Liver (tissue), 9 donors: ENCODE measurements around the gene RXRG. TPM values are rescaled to one million over a fixed set of nuclear protein-coding genes. Genes with fewer than 3 reads are reported as not detected.

Source experiments
- DNase-seq: peaks from one replicate; pipeline ENCODE4 v3.0.0-alpha.2; 2017; ENCODE audit warnings: low spot score
- H3K27ac ChIP-seq, 2 donors: one replicate each; pipeline ENCODE4 v1.7.0; 2013; ENCODE audit warnings: inconsistent platforms in 2 of 2, low read length in 2 of 2, control low read depth in 1 of 2, low read depth in 1 of 2, mild to moderate bottlenecking in 1 of 2
- H3K27me3 ChIP-seq, 4 donors: one replicate each; pipeline versions ENCODE4 v1.6.1 to v1.7.0; 2013; ENCODE audit warnings: low read length in 3 of 4, inconsistent platforms in 1 of 4, mild to moderate bottlenecking in 1 of 4, moderate library complexity in 1 of 4; ENCODE audit not compliant: control insufficient read depth in 4 of 4, insufficient read depth in 4 of 4
- H3K36me3 ChIP-seq, 4 donors: one replicate each; pipeline versions ENCODE4 v1.6.1 to v1.7.0; 2013; ENCODE audit warnings: low read length in 3 of 4, mild to moderate bottlenecking in 3 of 4, low read depth in 1 of 4, moderate library complexity in 1 of 4; ENCODE audit not compliant: control insufficient read depth in 4 of 4, insufficient read depth in 3 of 4
- H3K4me1 ChIP-seq, 4 donors: one replicate each; pipeline versions ENCODE4 v1.6.1 to v1.7.0; 2013; ENCODE audit warnings: low read length in 3 of 4, mild to moderate bottlenecking in 3 of 4, moderate library complexity in 1 of 4; ENCODE audit not compliant: control insufficient read depth in 4 of 4, insufficient read depth in 4 of 4
- H3K4me3 ChIP-seq, 3 donors: one replicate each; pipeline versions ENCODE4 v1.6.1 to v1.7.0; 2013; ENCODE audit warnings: low read length in 3 of 3, control low read depth in 1 of 3, low read depth in 1 of 3, mild to moderate bottlenecking in 1 of 3
- H3K9ac ChIP-seq, 2 donors: one replicate each; pipeline ENCODE4 v1.7.0; 2013; ENCODE audit warnings: low read length in 2 of 2, mild to moderate bottlenecking in 2 of 2, moderate library complexity in 2 of 2, control low read depth in 1 of 2, low read depth in 1 of 2
- H3K9me3 ChIP-seq, 4 donors: one replicate each; pipeline versions ENCODE4 v1.6.1 to v1.7.0; 2013; ENCODE audit warnings: low read length in 3 of 4; ENCODE audit not compliant: control insufficient read depth in 4 of 4
- EGR1 ChIP-seq, 2 donors: IDR thresholded peaks; 2 replicates each; pipeline ENCODE4 v1.6.1; 2016 to 2018; ENCODE audit warnings: antibody characterized with exemption in 2 of 2, low read depth in 2 of 2
- FOXA1 ChIP-seq: IDR thresholded peaks from 2 replicates; pipeline ENCODE4 v1.6.1; 2016; ENCODE audit warnings: antibody characterized with exemption
- FOXA2 ChIP-seq: IDR thresholded peaks from 2 replicates; pipeline ENCODE4 v1.6.1; 2016; ENCODE audit warnings: antibody characterized with exemption
- HNF4A ChIP-seq, 2 donors: conservative IDR thresholded peaks; 2 replicates each; pipeline ENCODE4 v1.6.1; 2016; ENCODE audit warnings: antibody characterized with exemption in 2 of 2, mild to moderate bottlenecking in 2 of 2
- HNF4G ChIP-seq: IDR thresholded peaks from 2 replicates; pipeline ENCODE4 v1.6.1; 2016; ENCODE audit warnings: antibody characterized with exemption
- JUND ChIP-seq, 2 donors: IDR thresholded peaks; 2 replicates each; pipeline ENCODE4 v1.6.1; 2016; ENCODE audit warnings: antibody characterized with exemption in 2 of 2
- NR2F2 ChIP-seq: IDR thresholded peaks from 2 replicates; pipeline ENCODE4 v1.6.1; 2016; ENCODE audit warnings: antibody characterized with exemption
- RAD21 ChIP-seq, 2 donors: IDR thresholded peaks; 2 replicates each; pipeline ENCODE4 v1.6.1; 2016; ENCODE audit warnings: antibody characterized with exemption in 2 of 2, mild to moderate bottlenecking in 2 of 2
- RXRA ChIP-seq, 2 donors: IDR thresholded peaks; 2 replicates each; pipeline ENCODE4 v1.6.1; 2017 to 2018; ENCODE audit warnings: antibody characterized with exemption in 2 of 2, mild to moderate bottlenecking in 1 of 2
- SP1 ChIP-seq: IDR thresholded peaks from 2 replicates; pipeline ENCODE4 v1.6.1; 2018; ENCODE audit warnings: antibody characterized with exemption, mild to moderate bottlenecking
- YY1 ChIP-seq: IDR thresholded peaks from 2 replicates; pipeline ENCODE4 v1.6.1; 2016; ENCODE audit warnings: antibody characterized with exemption, mild to moderate bottlenecking
- WGBS: extraction: QIAGEN DNeasy Blood & Tissue Kit; methylation state at CpG from one replicate; pipeline ENCODE4 v1.1.7; 2013; 5-methylcytosine and 5-hydroxymethylcytosine counted together
- polyA plus RNA-seq, 2 donors: library from polyadenylated mRNA; stranded (reverse) in 1 of 2; unstranded in 1 of 2; fragments of 200-250 nt in 1 of 2; fragments of >200 nt in 1 of 2; fragmentation: Nextera tagmentation in 1 of 2; extraction: Ambion mirVana in 1 of 2; gene quantifications; one replicate each; pipeline versions ENCODE4 v1.2.1 to v1.2.3, GENCODE V29; 2013 to 2015
- total RNA-seq, 2 donors: library from RNA; depleted of rRNA; stranded (reverse); fragments of >200 nt; gene quantifications; one replicate each; pipeline ENCODE4 v1.2.3, GENCODE V29; 2014
- TF ChIP-seq, protein P1 (sequence below): IDR thresholded peaks from 2 replicates; pipeline ENCODE4 v1.6.1; 2016; ENCODE audit warnings: antibody characterized with exemption, mild to moderate bottlenecking
- TF ChIP-seq, protein P2 (sequence below): IDR thresholded peaks from 2 replicates; pipeline ENCODE4 v1.6.1; 2016; ENCODE audit warnings: antibody characterized with exemption
- TF ChIP-seq, protein P3 (sequence below): IDR thresholded peaks from 2 replicates; pipeline ENCODE4 v1.6.1; 2016; ENCODE audit warnings: antibody characterized with exemption
- TF ChIP-seq, protein P4 (sequence below): IDR thresholded peaks from 2 replicates; pipeline ENCODE4 v1.6.1; 2016; ENCODE audit warnings: antibody characterized with exemption
- TF ChIP-seq, protein P5 (sequence below): fragments of 150-350 bp; IDR thresholded peaks from 2 replicates; pipeline ENCODE4 v1.5.1; 2017; ENCODE audit warnings: improper control_type of control experiment, low read depth, low read length; ENCODE audit not compliant: missing input control
- donor health status: healthy.
- donor health status: healthy.
- donor health status: healthy.
- donor health status: healthy.
- donor health status: healthy.

RXRG gene
- total and polyA plus RNA-seq, 4 donors, result 0.12 to 0.44 (median 0.42) TPM; not detected in 1

DNA sequence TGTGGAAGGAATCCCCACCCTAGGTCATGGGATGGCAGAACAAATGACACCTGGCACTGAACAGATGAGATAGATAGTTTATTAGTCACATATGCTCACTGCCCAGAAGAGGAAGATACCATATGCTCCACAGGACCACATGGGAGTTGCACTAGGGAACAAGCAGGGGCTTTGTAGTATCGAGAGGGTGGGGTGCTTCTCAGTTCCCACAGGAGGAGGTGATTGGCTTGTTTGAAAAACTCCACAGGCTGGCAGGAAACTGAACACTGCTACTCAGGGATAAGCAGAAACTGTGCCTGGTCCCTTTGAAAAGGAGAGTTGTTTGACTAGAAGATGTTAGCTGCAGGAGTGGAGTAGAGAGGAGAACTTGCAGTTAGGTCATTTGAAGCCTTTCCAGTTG is 31.9 kb upstream of the RXRG start:
- 66% methylated on average over 1 of the region's 1 CpG for WGBS
- TF ChIP-seq HNF4A (conservative IDR thresholded peaks at IDR 0.05) (no peak), YY1 (no peak), HNF4G (no peak), EGR1 (IDR thresholded peaks at IDR 0.05; ENCODE audit: low read depth in 2 of 2) (no peak), FOXA1 (no peak), FOXA2 (no peak), JUND (IDR thresholded peaks at IDR 0.05) (no peak)
- DNase-seq, result no peak
- Histone ChIP-seq H3K4me3 (no peak overlapping the region), H3K9ac (no peak overlapping the region), H3K27ac (no peak overlapping the region), H3K9me3 (no peaks in the 10 kb centered on the region), H3K4me1 (no peaks in the 10 kb centered on the region), H3K36me3 (no peaks in the 10 kb centered on the region), H3K27me3 (no peaks in the 10 kb centered on the region)

DNA sequence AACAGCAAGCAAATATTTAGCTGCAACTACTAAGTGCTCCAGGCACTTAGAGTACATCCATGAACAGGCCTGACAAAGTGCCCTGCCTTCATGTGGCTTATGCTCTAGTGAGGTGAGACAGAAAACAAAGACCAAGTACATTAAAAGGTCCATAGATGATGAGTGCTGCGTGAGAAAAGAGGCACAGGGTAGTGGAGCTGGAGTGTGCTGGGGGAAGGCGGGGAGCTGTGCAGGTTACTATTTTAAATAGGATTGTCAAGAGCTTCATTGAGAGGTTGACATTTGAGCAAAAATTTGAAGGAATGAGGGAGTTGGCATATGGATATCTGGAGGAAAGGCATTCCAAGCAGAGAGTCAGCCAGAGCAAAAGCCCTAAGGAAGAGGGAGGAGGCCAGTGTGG is 29.3 kb upstream of the RXRG start:
- 96% methylated on average over 2 of the region's 2 CpGs for WGBS
- Histone ChIP-seq H3K27me3 (no peaks in the 10 kb centered on the region), H3K9me3 (no peaks in the 10 kb centered on the region), H3K4me3 (no peak overlapping the region), H3K9ac (no peak overlapping the region), H3K27ac (no peak overlapping the region), H3K4me1 (no peaks in the 10 kb centered on the region), H3K36me3 (no peaks in the 10 kb centered on the region)
- no peak for DNase-seq
- TF ChIP-seq SP1, result no peak
- TF ChIP-seq FOXA2, result no peak
- no peak for TF ChIP-seq YY1
- TF ChIP-seq, protein P1, sequence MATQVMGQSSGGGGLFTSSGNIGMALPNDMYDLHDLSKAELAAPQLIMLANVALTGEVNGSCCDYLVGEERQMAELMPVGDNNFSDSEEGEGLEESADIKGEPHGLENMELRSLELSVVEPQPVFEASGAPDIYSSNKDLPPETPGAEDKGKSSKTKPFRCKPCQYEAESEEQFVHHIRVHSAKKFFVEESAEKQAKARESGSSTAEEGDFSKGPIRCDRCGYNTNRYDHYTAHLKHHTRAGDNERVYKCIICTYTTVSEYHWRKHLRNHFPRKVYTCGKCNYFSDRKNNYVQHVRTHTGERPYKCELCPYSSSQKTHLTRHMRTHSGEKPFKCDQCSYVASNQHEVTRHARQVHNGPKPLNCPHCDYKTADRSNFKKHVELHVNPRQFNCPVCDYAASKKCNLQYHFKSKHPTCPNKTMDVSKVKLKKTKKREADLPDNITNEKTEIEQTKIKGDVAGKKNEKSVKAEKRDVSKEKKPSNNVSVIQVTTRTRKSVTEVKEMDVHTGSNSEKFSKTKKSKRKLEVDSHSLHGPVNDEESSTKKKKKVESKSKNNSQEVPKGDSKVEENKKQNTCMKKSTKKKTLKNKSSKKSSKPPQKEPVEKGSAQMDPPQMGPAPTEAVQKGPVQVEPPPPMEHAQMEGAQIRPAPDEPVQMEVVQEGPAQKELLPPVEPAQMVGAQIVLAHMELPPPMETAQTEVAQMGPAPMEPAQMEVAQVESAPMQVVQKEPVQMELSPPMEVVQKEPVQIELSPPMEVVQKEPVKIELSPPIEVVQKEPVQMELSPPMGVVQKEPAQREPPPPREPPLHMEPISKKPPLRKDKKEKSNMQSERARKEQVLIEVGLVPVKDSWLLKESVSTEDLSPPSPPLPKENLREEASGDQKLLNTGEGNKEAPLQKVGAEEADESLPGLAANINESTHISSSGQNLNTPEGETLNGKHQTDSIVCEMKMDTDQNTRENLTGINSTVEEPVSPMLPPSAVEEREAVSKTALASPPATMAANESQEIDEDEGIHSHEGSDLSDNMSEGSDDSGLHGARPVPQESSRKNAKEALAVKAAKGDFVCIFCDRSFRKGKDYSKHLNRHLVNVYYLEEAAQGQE, result no peak
- TF ChIP-seq HNF4A (conservative IDR thresholded peaks at IDR 0.05), result no peak
- no peak for TF ChIP-seq HNF4G
- no peak for TF ChIP-seq RAD21 (IDR thresholded peaks at IDR 0.05)
- TF ChIP-seq, protein P2, sequence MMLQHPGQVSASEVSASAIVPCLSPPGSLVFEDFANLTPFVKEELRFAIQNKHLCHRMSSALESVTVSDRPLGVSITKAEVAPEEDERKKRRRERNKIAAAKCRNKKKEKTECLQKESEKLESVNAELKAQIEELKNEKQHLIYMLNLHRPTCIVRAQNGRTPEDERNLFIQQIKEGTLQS, result no peak
- TF ChIP-seq RXRA (IDR thresholded peaks at IDR 0.05), result no peak
- TF ChIP-seq, protein P3, sequence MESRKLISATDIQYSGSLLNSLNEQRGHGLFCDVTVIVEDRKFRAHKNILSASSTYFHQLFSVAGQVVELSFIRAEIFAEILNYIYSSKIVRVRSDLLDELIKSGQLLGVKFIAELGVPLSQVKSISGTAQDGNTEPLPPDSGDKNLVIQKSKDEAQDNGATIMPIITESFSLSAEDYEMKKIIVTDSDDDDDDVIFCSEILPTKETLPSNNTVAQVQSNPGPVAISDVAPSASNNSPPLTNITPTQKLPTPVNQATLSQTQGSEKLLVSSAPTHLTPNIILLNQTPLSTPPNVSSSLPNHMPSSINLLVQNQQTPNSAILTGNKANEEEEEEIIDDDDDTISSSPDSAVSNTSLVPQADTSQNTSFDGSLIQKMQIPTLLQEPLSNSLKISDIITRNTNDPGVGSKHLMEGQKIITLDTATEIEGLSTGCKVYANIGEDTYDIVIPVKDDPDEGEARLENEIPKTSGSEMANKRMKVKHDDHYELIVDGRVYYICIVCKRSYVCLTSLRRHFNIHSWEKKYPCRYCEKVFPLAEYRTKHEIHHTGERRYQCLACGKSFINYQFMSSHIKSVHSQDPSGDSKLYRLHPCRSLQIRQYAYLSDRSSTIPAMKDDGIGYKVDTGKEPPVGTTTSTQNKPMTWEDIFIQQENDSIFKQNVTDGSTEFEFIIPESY, result no peak
- no peak for TF ChIP-seq NR2F2
- TF ChIP-seq JUND (IDR thresholded peaks at IDR 0.05), result no peak
- TF ChIP-seq, protein P4, sequence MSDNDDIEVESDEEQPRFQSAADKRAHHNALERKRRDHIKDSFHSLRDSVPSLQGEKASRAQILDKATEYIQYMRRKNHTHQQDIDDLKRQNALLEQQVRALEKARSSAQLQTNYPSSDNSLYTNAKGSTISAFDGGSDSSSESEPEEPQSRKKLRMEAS, result no peak
- TF ChIP-seq EGR1 (IDR thresholded peaks at IDR 0.05; ENCODE audit: low read depth in 2 of 2), result no peak
- TF ChIP-seq FOXA1, result no peak
- TF ChIP-seq, protein P5, sequence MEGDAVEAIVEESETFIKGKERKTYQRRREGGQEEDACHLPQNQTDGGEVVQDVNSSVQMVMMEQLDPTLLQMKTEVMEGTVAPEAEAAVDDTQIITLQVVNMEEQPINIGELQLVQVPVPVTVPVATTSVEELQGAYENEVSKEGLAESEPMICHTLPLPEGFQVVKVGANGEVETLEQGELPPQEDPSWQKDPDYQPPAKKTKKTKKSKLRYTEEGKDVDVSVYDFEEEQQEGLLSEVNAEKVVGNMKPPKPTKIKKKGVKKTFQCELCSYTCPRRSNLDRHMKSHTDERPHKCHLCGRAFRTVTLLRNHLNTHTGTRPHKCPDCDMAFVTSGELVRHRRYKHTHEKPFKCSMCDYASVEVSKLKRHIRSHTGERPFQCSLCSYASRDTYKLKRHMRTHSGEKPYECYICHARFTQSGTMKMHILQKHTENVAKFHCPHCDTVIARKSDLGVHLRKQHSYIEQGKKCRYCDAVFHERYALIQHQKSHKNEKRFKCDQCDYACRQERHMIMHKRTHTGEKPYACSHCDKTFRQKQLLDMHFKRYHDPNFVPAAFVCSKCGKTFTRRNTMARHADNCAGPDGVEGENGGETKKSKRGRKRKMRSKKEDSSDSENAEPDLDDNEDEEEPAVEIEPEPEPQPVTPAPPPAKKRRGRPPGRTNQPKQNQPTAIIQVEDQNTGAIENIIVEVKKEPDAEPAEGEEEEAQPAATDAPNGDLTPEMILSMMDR, result no peak
